Fibroblast of skin of right biceps (primary cell): Measurements from ENCODE around the gene MRPL10.
A peak's percentile ranks its signal among the peaks of the same experiment; 100 is the strongest.

Experiments
- DNase-seq: peaks from one replicate; pipeline ENCODE4 v3.0.0-alpha.2; 2013

MRPL10 gene

GRCh38 chr17:47812146-47812920 lies 19.0 kb downstream of the MRPL10 start:
- DNase-seq = no peak

DNA sequence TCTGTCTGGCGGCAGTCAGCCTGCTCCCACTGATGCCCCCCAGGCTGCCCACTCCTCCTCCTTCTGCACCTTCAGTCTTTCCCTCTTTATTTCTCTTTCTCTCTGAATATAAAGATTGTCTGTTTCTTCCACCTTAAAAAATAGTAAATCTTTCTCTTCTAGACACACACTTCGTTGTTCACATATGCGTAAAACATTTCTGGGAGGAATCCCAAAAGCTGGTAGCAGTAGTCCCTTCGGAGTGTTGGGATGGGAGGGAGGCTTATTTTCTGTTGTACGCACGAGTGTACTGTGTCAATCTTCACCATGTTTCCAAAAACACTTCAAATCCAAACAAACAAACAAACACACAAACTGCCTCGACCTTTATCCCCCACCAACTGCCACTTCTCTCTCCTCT lies 19.6 kb downstream of the MRPL10 start:
- DNase-seq = no peak

DNA sequence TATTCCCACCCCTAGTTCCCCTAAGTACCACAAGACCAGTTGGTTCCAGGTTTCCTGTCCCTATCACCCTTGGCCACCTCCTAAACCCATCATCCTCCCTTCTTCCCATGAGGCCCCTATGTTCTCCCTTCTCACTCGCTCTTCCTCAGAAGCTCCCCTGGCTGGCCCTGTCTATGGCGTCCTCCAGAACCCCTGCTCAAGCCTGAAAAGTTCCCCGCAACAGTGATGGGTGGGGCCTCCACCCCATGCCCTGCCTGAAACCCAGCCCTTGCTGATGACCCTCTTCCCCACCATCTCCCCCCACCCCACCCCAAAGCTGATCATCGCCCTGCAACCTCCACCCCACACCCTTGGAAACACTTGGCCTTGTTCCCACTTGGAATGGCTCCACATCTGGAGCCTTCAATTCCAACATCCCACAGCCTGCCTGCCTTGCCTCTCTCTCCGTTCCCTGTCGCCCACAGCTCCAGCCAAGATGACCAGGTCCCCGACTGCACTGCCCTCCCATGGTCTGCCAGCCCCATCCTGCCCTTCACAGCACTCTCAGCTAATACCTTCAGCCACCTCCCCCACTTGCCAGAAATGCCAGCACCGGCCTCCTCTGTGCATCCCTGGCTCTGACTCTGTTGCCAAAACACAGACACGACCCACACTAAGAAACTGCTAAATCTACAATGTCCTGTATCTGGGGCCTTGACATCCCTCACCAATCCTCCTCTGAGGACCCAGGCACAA lies 20.3 kb downstream of the MRPL10 start:
- no peak for DNase-seq

DNA sequence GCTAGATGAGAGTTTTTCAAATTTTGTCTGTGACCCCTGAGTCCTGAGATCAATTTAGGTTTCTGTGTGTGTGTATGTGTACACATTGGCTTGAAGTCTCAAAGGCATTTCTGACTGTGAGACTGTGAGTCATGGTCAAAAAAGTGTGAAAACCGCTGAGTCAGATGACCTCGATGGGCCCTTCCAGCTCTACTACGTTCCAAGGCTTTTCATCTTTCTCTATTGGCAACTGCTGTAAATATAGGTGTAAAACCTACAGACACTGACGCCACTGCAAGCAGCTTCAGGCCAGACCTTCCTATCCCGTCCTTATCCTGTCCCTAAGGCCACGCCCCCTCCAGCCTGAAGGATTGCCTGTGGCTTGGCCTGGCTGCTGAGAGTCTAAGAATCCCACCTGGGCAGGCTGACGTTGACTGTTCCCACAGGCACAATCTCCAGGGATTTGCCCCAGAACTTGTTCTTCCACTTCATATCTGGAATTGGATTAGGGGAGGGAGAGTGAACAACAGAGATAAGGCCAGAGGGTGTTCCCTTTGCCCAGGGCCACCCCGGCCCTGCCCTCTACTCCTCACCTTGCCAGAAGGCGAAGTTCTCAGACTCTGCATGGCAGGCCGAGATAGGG lies 21.0 kb downstream of the MRPL10 start:
- peak; percentile 88 for DNase-seq

DNA sequence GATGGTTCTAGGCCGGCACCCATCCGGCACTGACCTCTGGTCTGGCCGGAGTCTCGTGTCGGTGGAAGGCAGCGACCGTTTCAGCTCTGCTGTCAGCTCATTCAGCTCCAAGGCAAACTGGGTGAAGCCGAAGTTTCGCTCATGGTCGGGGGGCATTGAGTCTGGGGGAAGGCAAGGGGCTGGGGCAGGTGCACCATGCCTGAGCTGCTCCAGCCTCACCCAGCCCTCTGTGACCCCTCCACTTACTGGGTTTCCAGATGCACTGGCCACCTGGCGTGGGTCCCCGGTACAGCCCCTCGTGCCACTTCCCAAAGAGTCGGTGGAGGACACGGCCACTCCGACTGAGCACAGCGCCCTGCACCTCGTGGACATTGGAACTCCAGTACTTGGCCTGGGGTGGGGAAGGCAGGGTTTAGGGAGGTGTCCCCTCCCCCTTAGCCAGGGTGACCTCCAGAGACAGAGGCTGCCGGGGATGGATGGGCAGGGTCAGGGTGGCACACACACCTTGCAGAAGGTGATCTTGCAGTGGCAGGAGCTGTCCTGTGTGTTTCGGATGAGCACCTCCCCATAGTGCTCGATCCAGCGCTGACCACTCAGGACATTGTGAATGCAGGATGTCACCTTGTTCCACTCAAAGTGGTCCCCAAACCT lies 22.4 kb downstream of the MRPL10 start:
- no peak for DNase-seq

GRCh38 chr17:47808036-47808829 lies 23.1 kb downstream of the MRPL10 start:
- no peak for DNase-seq

GRCh38 chr17:47807421-47807820 lies 23.9 kb downstream of the MRPL10 start:
- DNase-seq = no peak

- DNase-seq = no peak
These were observed 24.5 kb downstream of the MRPL10 start for GRCh38 chr17:47806913-47807255.

DNA sequence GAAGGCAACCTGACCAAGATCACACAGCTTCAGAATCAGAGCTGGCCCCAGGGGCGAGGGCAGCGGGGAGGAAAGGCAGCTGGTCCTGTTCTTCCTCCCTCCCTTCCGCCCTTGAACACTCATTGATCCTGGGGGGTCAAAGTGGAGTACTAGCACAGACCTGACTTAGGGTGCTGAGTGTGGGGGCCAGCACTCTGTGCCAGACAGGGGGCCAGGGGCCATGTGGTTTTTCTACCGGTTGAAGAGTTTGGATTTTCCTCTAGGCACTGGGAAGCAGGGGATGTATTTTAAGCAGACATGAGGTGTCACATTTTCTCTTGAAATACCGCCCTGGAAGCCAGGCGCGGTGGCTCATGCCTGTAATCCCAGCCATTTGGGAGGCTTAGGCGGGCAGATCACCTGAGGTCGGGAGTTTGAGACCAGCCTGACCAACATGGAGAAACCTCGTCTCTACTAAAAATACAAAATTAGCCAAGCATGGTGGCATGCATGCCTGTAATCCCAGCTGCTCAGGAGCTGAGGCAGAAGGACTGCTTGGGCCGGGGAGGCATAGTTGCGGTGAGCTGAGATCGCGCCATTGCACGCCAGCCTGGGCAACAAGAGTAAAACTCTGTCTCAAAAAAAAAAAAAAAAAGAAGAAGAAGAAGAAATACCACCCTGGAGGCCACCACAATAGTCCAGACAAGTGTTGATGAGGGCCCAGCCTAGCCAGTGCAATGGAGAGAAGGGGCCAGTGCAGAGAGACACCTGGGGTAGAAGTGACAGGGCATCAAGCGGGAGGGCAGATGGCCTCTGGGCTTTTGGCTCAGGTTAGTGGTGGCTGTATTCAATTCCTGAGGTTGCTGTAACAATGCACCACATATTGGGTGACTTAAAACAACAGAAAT lies 25.1 kb downstream of the MRPL10 start:
- DNase-seq = no peak

DNA sequence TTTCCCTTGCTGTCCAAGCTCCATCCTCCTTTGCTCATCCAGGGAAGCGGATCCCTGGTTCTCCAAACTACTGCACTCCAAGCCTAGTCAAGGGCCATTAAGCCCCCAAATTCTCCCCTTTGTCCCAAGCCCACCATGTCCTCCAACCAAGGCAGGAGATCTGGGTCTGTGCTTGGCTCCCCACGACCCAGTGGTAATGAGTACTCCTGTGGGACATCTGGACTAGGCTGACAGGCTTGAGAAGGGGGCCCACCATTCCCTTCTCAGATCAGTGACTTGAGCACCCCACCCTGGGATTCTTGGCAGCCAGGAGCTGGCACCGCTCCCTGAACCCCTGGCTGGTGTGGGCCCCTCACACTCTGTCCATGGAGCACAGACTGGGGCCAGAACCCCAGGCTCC lies 26.9 kb downstream of the MRPL10 start:
- DNase-seq = no peak

GRCh38 chr17:47803751-47804150 lies 27.6 kb downstream of the MRPL10 start:
- no peak for DNase-seq

DNA sequence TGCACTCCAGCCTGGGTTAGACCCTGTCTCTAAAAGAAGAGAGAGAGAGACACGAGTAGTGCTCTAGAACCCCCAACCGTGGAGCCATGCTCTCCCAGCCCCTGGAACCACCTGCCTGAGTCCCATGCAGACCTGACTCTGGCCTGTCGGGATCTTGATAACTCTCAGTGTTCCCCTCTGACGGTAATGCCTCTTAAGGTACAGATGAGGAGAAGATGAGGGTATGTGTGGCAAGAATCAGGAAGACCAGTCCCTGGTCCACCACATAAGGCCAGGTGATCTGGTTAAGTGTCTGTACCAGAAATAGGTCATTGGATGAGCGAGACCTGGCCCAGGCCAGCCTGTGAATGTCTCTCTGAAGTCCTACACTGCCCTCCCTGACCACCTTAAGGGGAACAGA lies 28.1 kb downstream of the MRPL10 start:
- DNase-seq = no peak

DNA sequence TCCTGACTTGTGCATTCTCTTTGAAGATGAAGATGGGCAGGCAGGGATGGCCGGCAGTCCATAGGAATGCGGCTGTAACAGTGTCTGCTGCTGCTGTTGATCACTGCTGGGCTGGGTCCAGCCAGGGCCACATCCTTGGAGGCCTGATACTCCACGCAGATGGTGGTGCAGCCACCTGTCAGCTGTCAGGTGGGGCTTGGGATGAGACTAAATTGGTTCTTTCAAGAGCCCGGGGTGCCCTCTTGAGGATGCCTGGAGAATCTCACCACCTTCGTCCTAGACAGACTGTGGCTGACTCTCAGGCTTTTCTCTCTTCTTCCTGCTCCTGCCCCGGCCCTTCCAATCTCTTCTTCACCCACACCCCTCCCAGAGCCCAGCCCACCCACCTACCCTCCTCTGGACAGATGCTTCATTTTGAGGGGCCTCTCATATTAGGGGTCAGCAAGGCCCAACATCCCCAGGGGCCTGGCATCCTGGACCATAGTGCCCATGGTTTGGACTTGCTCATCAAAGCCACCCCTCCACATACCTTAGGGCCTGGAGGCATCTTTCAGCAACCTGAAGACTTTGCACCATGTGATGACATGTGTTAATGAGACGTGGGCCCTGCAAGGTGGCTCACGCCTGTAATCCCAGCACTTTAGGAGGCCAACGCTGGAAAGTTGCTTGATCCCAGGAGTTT lies 28.9 kb downstream of the MRPL10 start:
- peak; percentile 26 for DNase-seq

GRCh38 chr17:47801906-47802305 lies 29.4 kb downstream of the MRPL10 start:
- DNase-seq = no peak

GRCh38 chr17:47801176-47801765 lies 30.1 kb downstream of the MRPL10 start:
- DNase-seq = no peak

DNA sequence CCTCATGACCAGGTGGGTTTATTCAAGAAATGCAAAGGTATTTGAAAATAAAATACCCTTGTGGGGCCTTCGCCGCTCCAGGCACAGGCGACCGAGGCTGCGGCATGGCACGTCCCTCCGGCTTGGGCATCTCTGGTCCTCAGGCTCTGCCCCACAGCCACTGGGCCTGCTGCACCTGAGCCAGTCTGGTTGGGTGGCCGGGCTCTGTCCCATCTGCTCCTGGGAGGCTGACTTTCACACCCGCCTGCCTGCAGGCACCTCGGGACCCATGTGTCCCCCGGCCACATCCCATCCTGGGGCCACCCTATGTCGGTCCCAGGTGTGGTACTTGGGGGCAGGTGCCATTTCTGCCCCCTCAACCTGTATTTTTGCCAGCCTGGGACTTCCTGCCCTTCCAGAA lies 30.7 kb downstream of the MRPL10 start:
- DNase-seq = no peak

- DNase-seq = no peak
These were observed 33.5 kb downstream of the MRPL10 start for GRCh38 chr17:47797797-47798196.

GRCh38 chr17:47792979-47793378 lies 38.4 kb downstream of the MRPL10 start:
- DNase-seq = no peak

DNA sequence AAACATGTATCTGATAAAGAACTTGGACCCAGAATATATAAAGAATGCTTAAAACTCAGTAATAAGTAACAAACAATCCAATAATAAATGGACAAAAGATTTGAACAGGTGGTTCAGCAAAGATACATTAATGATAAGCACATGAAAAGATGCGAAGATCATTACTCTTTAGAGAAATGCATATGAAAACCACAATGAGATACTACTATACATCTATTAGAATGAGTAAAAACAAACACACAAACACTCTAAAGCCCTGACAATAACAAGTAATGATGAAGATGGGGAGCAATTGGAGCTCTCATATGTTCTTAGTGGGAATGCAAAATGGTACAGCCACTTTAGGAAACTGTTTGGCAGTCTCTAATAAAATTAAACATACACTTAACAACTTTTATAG lies 38.9 kb downstream of the MRPL10 start:
- no peak for DNase-seq

DNA sequence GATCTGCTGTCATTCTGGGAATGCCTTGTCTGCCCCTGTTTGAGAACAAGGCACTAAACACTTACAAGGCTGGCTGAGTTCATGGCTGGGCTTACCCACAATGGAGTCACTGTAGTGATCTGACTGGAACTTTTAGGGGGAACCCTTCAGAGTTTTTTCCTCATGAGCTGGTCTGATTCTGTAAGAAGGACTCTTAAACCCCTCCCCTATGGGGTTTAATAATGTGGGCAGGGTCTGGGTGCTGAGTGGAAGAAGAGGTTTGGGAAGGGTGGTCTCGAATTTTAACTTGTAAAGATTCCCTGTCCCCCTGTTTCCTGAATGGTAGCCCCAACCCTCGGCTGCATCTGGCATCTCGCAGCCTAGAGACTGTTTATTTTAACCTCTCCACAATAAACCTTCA lies 40.3 kb downstream of the MRPL10 start:
- no peak for DNase-seq
